WI38 (cell line): ENCODE data around the gene GALNT17.

Experiments
- H3K4me3 ChIP-seq: 2 replicates; pipeline ENCODE4 v1.5.1; 2011; ENCODE audit warnings: low read depth, mild to moderate bottlenecking, control low read depth, low read length
- CTCF ChIP-seq: IDR thresholded peaks from 2 replicates; pipeline ENCODE4 v1.5.1; 2012; ENCODE audit warnings: low read depth, mild to moderate bottlenecking, control low read depth, low read length

The GALNT17 gene

DNA sequence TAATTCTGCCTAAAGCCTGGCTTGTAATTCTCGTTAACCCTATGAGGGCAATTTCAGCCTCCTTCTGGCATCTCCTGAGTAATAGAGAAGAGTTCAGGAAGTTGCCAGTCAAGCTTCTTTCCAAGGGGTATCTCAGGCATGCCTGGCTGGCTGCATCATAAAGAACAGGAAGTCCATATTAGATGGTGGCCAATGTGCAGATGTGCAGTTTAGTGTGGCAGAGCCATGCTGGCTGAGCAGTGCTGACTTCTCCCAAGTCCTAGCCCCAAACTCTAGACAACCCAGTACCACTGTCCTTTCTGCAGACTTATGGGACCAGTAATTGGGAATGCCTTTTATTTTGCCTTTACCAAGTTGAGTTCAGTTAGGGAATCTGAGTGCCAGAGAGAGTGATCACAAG is 517.9 kb downstream of the GALNT17 start:
- no peak overlapping the region for H3K4me3 ChIP-seq
- TF ChIP-seq CTCF: no peak

GRCh38 chr7:71650653-71651337 is 518.9 kb downstream of the GALNT17 start:
- H3K4me3 ChIP-seq: no peak overlapping the region
- no peak for TF ChIP-seq CTCF

DNA sequence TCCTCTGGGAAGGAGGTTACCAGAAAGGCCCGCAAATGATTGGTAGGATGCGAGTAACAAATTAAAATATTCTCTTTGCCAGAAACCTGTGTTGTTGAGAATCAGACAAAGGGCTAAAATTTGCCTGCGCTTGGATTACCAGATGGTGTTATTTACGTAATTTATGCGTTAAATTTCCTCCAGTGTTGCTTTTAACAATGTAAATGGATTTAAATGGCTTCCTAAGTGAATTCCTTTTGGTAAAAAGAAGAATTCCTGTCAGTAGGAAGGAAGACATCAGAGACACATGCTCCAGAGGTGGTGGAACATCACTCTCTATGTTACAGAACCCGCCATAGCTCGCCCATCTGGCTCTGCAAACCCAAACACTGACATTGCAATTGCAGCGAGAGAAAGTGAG is 520.6 kb downstream of the GALNT17 start:
- no peak for TF ChIP-seq CTCF

DNA sequence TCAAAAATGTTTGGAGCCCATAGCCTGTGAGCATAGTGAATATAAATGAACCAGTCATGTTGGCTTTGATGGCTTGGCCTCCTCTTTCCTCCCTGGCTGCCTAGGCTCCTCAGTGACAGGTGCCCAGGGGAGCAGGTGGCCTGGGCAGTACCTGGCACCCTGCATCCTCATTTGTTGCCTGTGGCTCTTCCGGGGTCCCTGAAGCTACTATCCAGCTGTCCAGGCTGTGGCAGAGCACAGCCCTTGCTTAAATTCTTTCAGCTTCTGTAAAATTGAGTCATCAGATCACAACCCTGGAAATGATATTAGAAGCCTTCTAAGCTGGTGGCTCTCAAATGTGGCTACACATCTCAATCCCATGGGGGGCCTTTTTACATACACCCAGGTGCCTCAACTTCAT is 525.4 kb downstream of the GALNT17 start:
- H3K4me3 ChIP-seq: no peak overlapping the region
- no peak for TF ChIP-seq CTCF

More for the DNA sequence above, 520.6 kb downstream of the GALNT17 start:
- H3K4me3 ChIP-seq: no peak overlapping the region

- H3K4me3 ChIP-seq: no peak overlapping the region
Observed at GRCh38 chr7:71659622-71660021, 527.7 kb downstream of the GALNT17 start.

GRCh38 chr7:71661671-71662224 is 529.8 kb downstream of the GALNT17 start:
- H3K4me3 ChIP-seq: no peak overlapping the region
- no peak for TF ChIP-seq CTCF

More at GRCh38 chr7:71659622-71660021, 527.7 kb downstream of the GALNT17 start:
- no peak for TF ChIP-seq CTCF

GRCh38 chr7:71665716-71666115 is 533.8 kb downstream of the GALNT17 start:
- no peak overlapping the region for H3K4me3 ChIP-seq
- no peak for TF ChIP-seq CTCF
